Heart left ventricle (tissue), 16 donors: Measurements from ENCODE around the gene DAAM1. TPM values are rescaled to one million over a fixed set of nuclear protein-coding genes. Genes with fewer than 3 reads are reported as not detected.
A peak's percentile ranks its signal among the peaks of the same experiment; 100 is the strongest.

Experiments
- ATAC-seq, 4 donors: fragments of 200-7000 bp; cut with Tn5 transposase; one replicate each; pipeline ENCODE4 v1.9.1; 2020 to 2022; ENCODE audit warnings: moderate library complexity in 4 of 4, mild to moderate bottlenecking in 3 of 4, moderate number of reproducible peaks in 1 of 4
- DNase-seq, 5 donors: peaks; one replicate each; pipeline ENCODE4 v3.0.0-alpha.2; 2020
- H3K27ac ChIP-seq, 12 donors: fragments of 200-600 bp; sonication (generic) in 4 of 12; one replicate each; pipeline versions ENCODE4 v1.5.0 to v1.8.0; 2016 to 2022; ENCODE audit warnings: mild to moderate bottlenecking in 2 of 12
- H3K27me3 ChIP-seq, 9 donors: fragments of 200-600 bp; sonication (generic) in 2 of 9; one replicate each; pipeline versions ENCODE4 v1.5.1 to v1.8.0; 2016 to 2022; ENCODE audit warnings: mild to moderate bottlenecking in 3 of 9
- H3K36me3 ChIP-seq, 9 donors: fragments of 200-600 bp; sonication (generic) in 2 of 9; one replicate each; pipeline versions ENCODE4 v1.5.0 to v1.8.0; 2018 to 2022; ENCODE audit warnings: mild to moderate bottlenecking in 2 of 9
- H3K4me1 ChIP-seq, 12 donors: fragments of 200-600 bp; sonication (generic) in 4 of 12; one replicate each; pipeline versions ENCODE4 v1.5.0 to v1.8.0; 2016 to 2022; ENCODE audit warnings: mild to moderate bottlenecking in 3 of 12
- H3K4me3 ChIP-seq, 12 donors: fragments of 200-600 bp; sonication (generic) in 4 of 12; one replicate each; pipeline versions ENCODE4 v1.5.0 to v1.8.0; 2017 to 2022; ENCODE audit warnings: mild to moderate bottlenecking in 9 of 12, moderate library complexity in 4 of 12
- H3K9me3 ChIP-seq, 12 donors: fragments of 200-600 bp; sonication (generic) in 4 of 12; one replicate each; pipeline versions ENCODE4 v1.5.0 to v1.8.0; 2016 to 2022; ENCODE audit warnings: mild to moderate bottlenecking in 1 of 12
- POLR2A ChIP-seq, 2 donors: fragments of 450-650 bp; IDR thresholded peaks; one replicate each; pipeline ENCODE4 v1.6.1; 2017; ENCODE audit warnings: antibody characterized with exemption in 2 of 2, mild to moderate bottlenecking in 2 of 2, moderate library complexity in 2 of 2
- WGBS, 4 donors: extraction: QIAGEN DNeasy Blood & Tissue Kit in 2 of 4; methylation state at CpG; one replicate each; pipeline versions ENCODE4 v1.1.5 to v1.1.7; 2013 to 2018; 5-methylcytosine and 5-hydroxymethylcytosine counted together
- intact Hi-C, 10 donors: fragments of 100-400 bp; cut with DNase I; formaldehyde crosslinking; loops; one replicate each; pipeline versions ENCODE4 v1.11.1 to v1.14.2; 2022
- polyA plus RNA-seq, 2 donors: library from polyadenylated mRNA; stranded (reverse); fragments of 200-250 nt; gene quantifications; one replicate each; pipeline ENCODE4 v1.2.3, GENCODE V29; 2013
- total RNA-seq, 9 donors: library from RNA; depleted of rRNA in 2 of 9; stranded (reverse); fragments of >200 nt in 2 of 9; fragmentation: NEBNext Ultra II Directional in 3 of 9; extraction: Animal tissue kit (Norgen Biotek cat#: 25700) in 3 of 9; gene quantifications; one replicate each; pipeline versions ENCODE4 v1.1.0 to v1.2.4, GENCODE V29; 2016 to 2023
- TF ChIP-seq, protein P1 (sequence below), 12 donors: fragments of 200-600 bp; sonication (generic) in 4 of 12; IDR thresholded peaks; one replicate each; pipeline versions ENCODE4 v1.5.0 to v1.8.0; 2018 to 2022; ENCODE audit warnings: antibody characterized with exemption in 12 of 12, mild to moderate bottlenecking in 5 of 12
- donor health status: ischemic (EF 13 %, LVEDD 7.1; RV severe dilation, severe dysfunction).
- donor health status: healthy with polysubstance abuse.
- donor health status: DM: no; HTN: yes; CAD: no.
- donor health status: DM: no; HTN: no; CAD: no.
- donor health status: ischemic (EF 25% LVEDD 6.9; RV normal size, moderate dysfunction).
- donor health status: ischemic (EF 25% LVEDD 5.7; RV mildly dilated, moderate dysfunction).
- donor health status: healthy.
- donor health status: DM: yes; HTN: yes; CAD: no.
- donor health status: ischemic (EF 35%, LVEDD 5.7; RV mildly dilated, moderate dysfunction).
- donor health status: nonischemic (EF 11% LVEDD 7.7; RV severe dilation, severe dysfunction).
- donor health status: DM: yes; HTN: yes; CAD: no.
- donor health status: PGD.
- donor health status: ischemic (EF 29% LVEDD 5.4; RV normal size, mild dysfunction).
- donor health status: nonischemic (EF 23%, LVEDD 6.1; RV moderate dilation, normal function).

DAAM1 gene
- total and polyA plus RNA-seq, 11 donors = 18.2 to 92.6 (median 67.2) TPM

DNA sequence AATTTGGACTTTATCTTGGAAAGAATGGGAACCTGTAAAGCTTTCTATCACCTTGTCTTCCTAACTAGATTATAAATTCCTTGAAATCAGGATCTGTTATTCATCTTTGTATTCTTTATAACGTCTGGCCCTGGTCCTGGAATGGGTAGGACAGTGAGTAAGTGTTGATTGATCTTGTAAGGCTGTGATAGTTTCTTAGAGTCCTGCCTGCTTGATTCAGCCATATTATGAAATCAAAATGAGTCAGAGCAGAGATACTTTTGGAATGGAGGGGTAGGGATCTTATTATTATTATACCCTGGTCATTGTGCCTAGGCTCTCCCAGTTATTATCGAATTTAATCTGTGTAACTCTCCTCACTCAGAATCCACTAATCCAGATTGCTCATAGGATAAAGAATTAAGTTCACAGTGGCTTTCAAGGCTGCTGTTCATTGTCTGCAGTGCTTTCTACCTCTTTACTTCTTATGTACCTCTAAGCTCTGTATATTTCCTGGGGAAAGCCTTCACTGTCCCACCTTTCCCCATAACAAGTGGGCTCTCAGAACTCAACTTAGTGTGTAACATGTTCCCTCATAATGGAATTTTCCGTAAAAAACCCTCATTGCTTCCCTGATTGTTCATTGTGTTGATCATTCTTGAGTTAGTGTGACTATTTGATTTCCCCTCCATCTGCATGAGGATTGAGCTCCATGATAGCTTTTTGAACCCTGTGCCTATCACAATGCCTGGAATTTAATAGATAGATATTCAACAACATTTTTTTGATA is 93.3 kb downstream of the DAAM1 start:
- TF ChIP-seq, protein P1, sequence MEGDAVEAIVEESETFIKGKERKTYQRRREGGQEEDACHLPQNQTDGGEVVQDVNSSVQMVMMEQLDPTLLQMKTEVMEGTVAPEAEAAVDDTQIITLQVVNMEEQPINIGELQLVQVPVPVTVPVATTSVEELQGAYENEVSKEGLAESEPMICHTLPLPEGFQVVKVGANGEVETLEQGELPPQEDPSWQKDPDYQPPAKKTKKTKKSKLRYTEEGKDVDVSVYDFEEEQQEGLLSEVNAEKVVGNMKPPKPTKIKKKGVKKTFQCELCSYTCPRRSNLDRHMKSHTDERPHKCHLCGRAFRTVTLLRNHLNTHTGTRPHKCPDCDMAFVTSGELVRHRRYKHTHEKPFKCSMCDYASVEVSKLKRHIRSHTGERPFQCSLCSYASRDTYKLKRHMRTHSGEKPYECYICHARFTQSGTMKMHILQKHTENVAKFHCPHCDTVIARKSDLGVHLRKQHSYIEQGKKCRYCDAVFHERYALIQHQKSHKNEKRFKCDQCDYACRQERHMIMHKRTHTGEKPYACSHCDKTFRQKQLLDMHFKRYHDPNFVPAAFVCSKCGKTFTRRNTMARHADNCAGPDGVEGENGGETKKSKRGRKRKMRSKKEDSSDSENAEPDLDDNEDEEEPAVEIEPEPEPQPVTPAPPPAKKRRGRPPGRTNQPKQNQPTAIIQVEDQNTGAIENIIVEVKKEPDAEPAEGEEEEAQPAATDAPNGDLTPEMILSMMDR (IDR thresholded peaks at IDR 0.05) = no peak
- no peak for TF ChIP-seq POLR2A (IDR thresholded peaks at IDR 0.05)
- WGBS, 4 donors = 69 to 79% (median 76%) methylated on average over 3 of the region's 3 CpGs
- Histone ChIP-seq H3K27ac (peak overlapping the region in 1 of 12 donors; percentile 43), H3K4me1 (peaks cover 0 to 57% (median 17%) of the 10 kb centered on the region in 12 donors), H3K4me3 (no peak overlapping the region), H3K36me3 (peaks cover 0 to 8% (median 0%) of the 10 kb centered on the region in 9 donors), H3K27me3 (no peaks in the 10 kb centered on the region), H3K9me3 (peaks cover 0 to 11% (median 0%) of the 10 kb centered on the region in 12 donors)
- ATAC-seq (peak in 3 of 4 donors; percentile 18 to 85 (median 82)), DNase-seq (no peak)
- intact Hi-C loops = loop anchor here in 1 of 10 donors (10.0 kb wide), 1 partner anchor 157 kb away; no protein-coding TSS in a partner anchor

- DNase-seq = no peak
- intact Hi-C loops = loop anchor here in 1 of 10 donors (10.0 kb wide), 1 partner anchor 158 kb away; no protein-coding TSS in a partner anchor
- TF ChIP-seq POLR2A (IDR thresholded peaks at IDR 0.05) = no peak
- TF ChIP-seq, protein P1 (IDR thresholded peaks at IDR 0.05) = no peak
- H3K27me3 ChIP-seq = no peaks in the 10 kb centered on the region
- 75 to 88% (median 82%) methylated on average over 3 of the region's 3 CpGs for WGBS, 4 donors
- H3K4me3 ChIP-seq = no peak overlapping the region
- peaks cover 0 to 53% (median 17%) of the 10 kb centered on the region in 12 donors for H3K4me1 ChIP-seq
- no peak overlapping the region for H3K27ac ChIP-seq
- peaks cover 0 to 11% (median 0%) of the 10 kb centered on the region in 12 donors for H3K9me3 ChIP-seq
- ATAC-seq = peak in 1 of 4 donors; percentile 65
- peaks cover 0 to 8% (median 0%) of the 10 kb centered on the region in 9 donors for H3K36me3 ChIP-seq
Measured at GRCh38 chr14:59282378-59282765, 93.9 kb downstream of the DAAM1 start.

DNA sequence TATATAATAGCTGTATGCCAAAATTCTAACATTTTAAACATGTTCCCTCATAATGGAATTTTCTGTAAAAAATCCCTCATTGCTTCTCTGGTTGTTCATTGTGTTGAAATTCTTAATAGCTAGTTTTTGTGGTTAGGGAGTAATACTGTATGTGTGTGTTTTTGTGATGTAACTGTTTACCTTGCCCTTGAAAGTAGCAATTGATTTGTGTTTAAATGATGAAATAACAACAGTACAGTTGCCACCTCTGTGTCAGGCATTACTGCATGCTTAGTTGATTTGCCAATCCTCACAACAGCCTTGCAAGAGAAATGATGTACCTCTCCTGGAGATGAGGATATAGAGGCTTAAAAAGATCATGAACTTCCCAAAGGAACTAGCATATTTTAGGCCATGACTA is 94.9 kb downstream of the DAAM1 start:
- TF ChIP-seq POLR2A (IDR thresholded peaks at IDR 0.05) = no peak
- TF ChIP-seq, protein P1 (IDR thresholded peaks at IDR 0.05) = no peak
- no peak for ATAC-seq

DNA sequence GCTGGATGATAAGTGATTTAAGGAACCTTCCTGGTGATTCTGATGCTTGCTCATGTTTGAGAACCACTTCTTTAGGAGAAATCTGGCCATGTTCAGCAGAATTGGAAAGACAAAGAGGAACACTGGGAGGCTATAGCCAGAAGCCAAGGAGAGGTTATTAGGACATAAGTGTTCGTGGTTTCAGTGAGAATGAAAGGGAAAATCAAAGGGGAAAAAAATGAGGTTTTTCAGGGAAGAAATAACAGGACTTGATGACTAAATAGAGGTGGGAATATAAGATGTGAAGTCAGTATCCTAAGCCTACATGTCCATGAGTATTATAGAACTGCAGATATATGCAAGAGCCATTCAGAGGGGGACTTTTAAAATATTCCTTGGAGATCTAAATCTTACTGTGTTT is 95.6 kb downstream of the DAAM1 start:
- H3K4me1 ChIP-seq = peaks cover 0 to 37% (median 11%) of the 10 kb centered on the region in 12 donors
- DNase-seq (no peak), ATAC-seq (no peak)
- intact Hi-C loops = loop anchor here in 1 of 10 donors (10.0 kb wide), 1 partner anchor 159 kb away; no protein-coding TSS in a partner anchor
- 70 to 83% (median 74%) methylated on average over 1 of the region's 1 CpG for WGBS, 4 donors
- H3K36me3 ChIP-seq = peaks cover 0 to 8% (median 0%) of the 10 kb centered on the region in 9 donors
- peaks cover 0 to 11% (median 0%) of the 10 kb centered on the region in 12 donors for H3K9me3 ChIP-seq
- no peak for TF ChIP-seq POLR2A (IDR thresholded peaks at IDR 0.05)
- TF ChIP-seq, protein P1 (IDR thresholded peaks at IDR 0.05) = no peak
- H3K27me3 ChIP-seq = no peaks in the 10 kb centered on the region
- H3K27ac ChIP-seq = peak overlapping the region in 1 of 12 donors; percentile 2
- H3K4me3 ChIP-seq = no peak overlapping the region

More for the DNA sequence above, 94.9 kb downstream of the DAAM1 start:
- no peak for DNase-seq
- Histone ChIP-seq H3K36me3 (peaks cover 0 to 8% (median 0%) of the 10 kb centered on the region in 9 donors), H3K4me3 (no peak overlapping the region), H3K27me3 (no peaks in the 10 kb centered on the region), H3K9me3 (peaks cover 0 to 11% (median 0%) of the 10 kb centered on the region in 12 donors), H3K27ac (no peak overlapping the region), H3K4me1 (peaks cover 0 to 44% (median 13%) of the 10 kb centered on the region in 12 donors)
- intact Hi-C loops = loop anchor here in 1 of 10 donors (10.0 kb wide), 1 partner anchor 159 kb away; no protein-coding TSS in a partner anchor
